Gastroesophageal sphincter (tissue), 3 donors: ENCODE measurements around the gene SOX5.

Experiments
- CTCF ChIP-seq, 4 experiments: fragments of 200-600 bp in 2 of 4; fragments of 450-650 bp in 2 of 4; sonication (generic) in 1 of 4; IDR thresholded peaks; one replicate each; pipeline ENCODE4 v1.5.1; 2017 to 2019; ENCODE audit warnings: antibody characterized with exemption in 4 of 4, mild to moderate bottlenecking in 2 of 4, moderate library complexity in 2 of 4
- EP300 ChIP-seq: sonication (generic); formaldehyde crosslinking; IDR thresholded peaks from one replicate; pipeline ENCODE4 v1.6.1; 2017; ENCODE audit warnings: antibody characterized with exemption, mild to moderate bottlenecking
- POLR2A ChIP-seq, 2 donors: fragments of 450-650 bp; IDR thresholded peaks; one replicate each; pipeline ENCODE4 v1.6.1; 2017; ENCODE audit warnings: antibody characterized with exemption in 2 of 2, mild to moderate bottlenecking in 2 of 2, moderate library complexity in 1 of 2
- POLR2AphosphoS5 ChIP-seq: sonication (generic); formaldehyde crosslinking; IDR thresholded peaks from one replicate; pipeline ENCODE4 v1.6.1; 2017; ENCODE audit warnings: antibody characterized with exemption

- TF ChIP-seq CTCF (IDR thresholded peaks at IDR 0.05) (no peak), POLR2AphosphoS5 (no peak), EP300 (no peak), POLR2A (IDR thresholded peaks at IDR 0.05) (no peak)
Observed at GRCh38 chr12:23827353-23827752, 122.1 kb downstream of the SOX5 start.
